Activated CD4-positive, alpha-beta T cell treated with anti-CD3 and anti-CD28 coated beads for 24 hours (primary cell): ENCODE data around the gene PCDH1.
"Not testable (repeated sequence)": the region's sequence is repeated elsewhere in the genome, so short reads cannot be mapped to it uniquely, and the experiment has no call there.

Experiments used
- DNase-seq, 2 donors: peaks; one replicate each; pipeline ENCODE4 v3.0.0-alpha.2; 2020; ENCODE audit warnings: low read depth in 2 of 2

PCDH1 gene

DNA sequence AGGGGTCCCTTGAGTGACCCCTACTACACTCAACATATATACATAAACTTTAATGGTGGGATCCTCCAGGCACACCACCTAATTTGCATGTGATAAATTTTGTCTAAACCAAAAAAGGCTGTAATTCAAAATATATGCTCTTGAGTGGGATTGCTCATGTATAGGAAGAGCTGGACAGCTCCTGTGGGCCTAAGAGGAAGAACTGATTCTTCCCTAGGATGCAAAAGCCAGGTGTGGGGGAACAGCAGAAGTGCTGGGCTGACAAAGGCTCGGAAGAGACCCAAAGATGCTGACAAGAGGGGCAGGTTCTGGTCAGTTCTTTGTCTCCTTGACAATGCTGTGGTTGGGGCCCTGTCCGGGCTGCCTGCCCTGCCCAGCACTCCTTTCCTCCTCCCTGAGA is 43.9 kb downstream of the PCDH1 start:
- DNase-seq = no peak

DNA sequence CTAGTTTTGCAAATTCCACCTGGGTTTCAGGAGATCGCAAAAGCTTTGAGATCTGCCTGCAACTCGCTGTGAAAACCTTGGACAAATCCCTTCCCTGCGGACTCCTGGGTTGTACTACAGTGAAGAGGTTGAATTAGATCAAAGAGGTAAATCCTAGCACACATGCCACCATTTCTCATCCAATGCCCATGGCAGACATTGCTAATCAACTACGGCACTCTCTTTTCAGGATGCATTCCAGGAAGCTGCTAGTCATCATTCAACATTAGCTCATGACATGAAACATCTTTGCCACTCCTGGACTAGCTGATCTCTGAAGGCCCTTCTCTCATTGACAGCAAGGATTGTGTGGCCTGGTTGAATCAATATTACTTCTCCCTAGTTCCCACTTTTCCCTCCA is 46.1 kb downstream of the PCDH1 start:
- DNase-seq = no peak

DNA sequence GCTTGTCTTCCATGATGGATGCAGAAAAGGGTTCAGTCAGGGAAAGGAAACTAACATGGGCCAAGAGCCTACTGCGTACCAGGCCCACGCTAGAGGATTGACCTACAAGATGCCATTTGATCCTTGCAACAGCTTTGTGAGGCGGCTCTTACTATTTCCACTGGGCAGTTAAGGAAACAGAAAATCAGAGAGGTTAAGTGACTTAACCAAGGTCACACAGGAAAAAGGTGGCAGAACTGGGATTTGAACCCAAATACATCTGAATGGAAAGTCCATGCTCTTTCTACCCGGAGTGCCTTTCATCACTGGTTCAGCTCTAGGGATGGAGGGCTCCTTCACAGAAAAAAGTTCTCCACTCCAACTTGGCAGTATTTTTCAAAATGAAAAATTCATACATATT is 50.0 kb downstream of the PCDH1 start:
- no peak for DNase-seq

- DNase-seq = no peak
Observed at GRCh38 chr5:141826674-141827073, 51.5 kb downstream of the PCDH1 start.

- DNase-seq = no peak
Observed at GRCh38 chr5:141825791-141826560, 52.2 kb downstream of the PCDH1 start.

GRCh38 chr5:141825241-141825671 is 53.0 kb downstream of the PCDH1 start:
- no peak for DNase-seq

DNA sequence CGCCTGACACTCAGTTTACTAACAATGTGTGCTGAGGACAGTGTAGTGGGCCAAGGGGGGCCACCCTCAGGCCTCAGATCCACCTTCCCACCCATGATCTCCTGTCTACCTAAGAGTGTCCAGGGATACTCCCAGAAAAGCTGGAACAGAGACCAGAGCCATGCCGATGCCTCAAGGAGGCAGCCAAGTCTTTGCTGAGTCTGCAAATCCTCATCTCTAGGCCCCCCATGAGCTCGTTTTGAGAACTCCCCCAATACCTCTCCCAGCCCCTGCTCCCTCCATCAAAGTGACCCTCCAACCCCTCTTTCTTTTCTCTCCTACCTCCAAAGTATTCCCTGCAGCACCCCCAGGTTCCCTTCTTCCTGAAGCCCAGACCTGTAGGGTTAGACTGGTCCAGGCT is 53.5 kb downstream of the PCDH1 start:
- no peak for DNase-seq

- no peak for DNase-seq
Observed at GRCh38 chr5:141823056-141823455, 55.2 kb downstream of the PCDH1 start.

- no peak for DNase-seq
Observed at GRCh38 chr5:141822144-141822543, 56.1 kb downstream of the PCDH1 start.

- no peak for DNase-seq
Observed at GRCh38 chr5:141821430-141821925, 56.7 kb downstream of the PCDH1 start.

GRCh38 chr5:141820686-141821085 is 57.5 kb downstream of the PCDH1 start:
- not testable (repeated sequence) for DNase-seq

- DNase-seq = no peak
Observed at GRCh38 chr5:141817631-141818030, 60.6 kb downstream of the PCDH1 start.

- DNase-seq = no peak
Observed at GRCh38 chr5:141816598-141817399, 61.4 kb downstream of the PCDH1 start.

- DNase-seq = no peak
Observed at GRCh38 chr5:141815796-141816180, 62.4 kb downstream of the PCDH1 start.

DNA sequence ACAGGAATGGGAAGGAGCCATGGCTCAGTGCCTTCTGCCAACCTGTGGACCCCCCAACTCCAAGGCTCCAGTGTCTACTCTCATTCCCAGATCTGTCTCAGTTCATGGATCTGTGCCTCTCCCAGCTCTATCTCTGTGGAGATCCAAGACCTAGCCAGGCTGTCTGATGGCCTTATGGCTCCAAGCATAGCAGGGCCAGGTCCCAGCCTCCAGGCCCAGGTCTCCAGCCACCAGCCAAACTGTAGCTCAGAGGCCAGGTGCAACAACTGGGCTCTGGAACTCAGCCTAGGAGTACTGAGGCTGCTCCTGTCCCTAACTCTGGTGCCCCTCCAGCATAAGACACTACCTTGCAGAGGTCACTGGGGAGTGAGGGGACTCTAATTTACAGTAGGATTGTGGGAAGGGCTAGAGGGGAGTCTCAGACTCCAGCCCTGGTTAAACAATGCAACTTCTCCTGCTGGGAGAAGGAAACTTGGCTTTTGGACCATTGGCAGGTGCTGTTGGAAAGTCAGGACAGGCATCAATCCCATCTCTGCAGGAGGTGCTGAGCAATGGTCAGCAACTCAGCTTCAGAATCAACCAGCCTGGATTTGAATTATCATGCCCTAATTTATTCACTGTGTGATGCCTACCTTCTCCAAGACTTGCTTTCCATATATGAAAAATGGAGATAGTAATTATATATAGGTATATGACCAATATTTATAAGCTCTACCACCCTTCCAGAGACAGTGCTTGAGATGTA is 63.0 kb downstream of the PCDH1 start:
- DNase-seq = no peak

- peak; percentile 15 to 38 for DNase-seq
Observed at GRCh38 chr5:141814064-141814964, 63.9 kb downstream of the PCDH1 start.

DNA sequence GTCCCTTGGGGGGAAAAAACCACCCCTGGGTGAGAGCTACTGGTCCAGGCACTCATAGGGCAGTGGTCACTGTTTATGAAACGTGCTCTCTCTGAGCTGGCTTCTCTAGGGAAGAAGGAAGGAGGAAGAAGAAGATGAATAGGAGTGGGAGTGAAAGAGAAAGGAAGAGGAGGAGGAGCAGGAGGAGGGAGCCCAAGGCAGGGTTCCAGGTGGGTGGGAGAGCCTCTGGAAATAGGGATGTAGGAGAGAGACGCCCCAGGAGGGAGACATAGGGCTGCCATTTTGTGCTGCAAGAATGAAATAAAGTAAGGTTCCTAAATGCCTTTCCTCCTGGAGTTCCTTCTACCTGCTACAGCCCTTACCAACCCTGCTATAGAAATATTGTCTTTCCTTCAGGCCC is 65.7 kb downstream of the PCDH1 start:
- no peak for DNase-seq

DNA sequence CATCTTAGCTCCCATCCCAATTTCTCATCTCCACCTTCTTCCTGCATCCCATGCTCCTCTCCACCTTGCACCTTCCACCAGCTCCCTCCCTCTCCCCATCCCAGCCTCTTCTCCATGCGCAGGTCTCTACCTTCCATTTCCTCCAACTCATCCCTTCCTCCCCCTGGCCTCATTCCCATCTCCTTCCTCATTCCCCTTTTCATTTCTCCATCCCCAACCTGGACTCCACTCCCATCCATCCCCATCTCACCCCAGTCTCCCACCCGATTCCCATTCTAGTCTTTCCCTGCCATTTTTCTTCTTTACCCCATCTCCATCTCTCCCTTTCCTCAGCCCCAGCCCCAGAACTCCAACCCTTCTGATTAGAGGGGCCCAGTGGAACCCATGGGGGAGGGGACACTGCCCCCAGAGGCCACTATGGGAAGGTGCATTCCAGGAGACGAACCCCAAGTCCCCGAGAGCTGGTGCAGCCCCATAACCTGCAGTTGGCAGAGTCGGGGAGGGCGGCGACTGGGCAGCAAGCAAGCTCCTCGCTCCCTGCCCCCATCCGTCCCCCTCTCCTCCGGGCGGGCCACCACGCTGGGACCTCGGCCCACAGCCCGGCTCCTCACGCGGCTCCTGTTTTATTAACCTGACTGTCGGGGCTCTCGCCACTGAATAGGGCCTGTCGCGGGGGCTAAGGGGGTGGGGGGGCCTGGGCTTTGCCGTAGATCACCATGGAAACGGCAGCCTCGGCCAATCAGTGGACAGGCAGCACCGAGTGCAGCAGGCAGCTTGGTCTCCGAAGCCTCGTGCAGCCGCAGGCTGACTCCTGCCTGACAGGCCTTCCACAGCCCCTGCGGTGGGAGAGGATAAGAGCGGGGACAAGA is 66.7 kb downstream of the PCDH1 start:
- peak in 1 of 2 donors; percentile 7 for DNase-seq

DNA sequence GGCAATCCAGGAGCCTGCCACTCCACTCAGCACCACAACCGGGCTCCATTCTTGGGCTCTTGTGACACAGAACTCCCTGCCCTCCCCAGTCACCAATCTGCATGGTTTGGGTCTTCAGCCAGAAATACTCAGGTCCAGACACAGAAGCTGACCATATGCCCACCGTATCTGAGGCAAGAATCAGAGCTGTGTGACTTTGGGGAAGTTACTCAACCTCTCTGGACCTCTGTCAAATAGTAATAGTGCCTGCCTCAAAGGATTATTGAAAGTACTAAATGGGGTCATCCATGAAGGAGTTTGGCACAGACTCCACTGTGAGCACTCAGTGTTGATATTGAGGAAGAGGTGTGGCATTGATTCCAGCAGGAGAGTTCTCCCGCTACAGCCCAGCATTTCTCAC is 67.5 kb downstream of the PCDH1 start:
- no peak for DNase-seq

DNA sequence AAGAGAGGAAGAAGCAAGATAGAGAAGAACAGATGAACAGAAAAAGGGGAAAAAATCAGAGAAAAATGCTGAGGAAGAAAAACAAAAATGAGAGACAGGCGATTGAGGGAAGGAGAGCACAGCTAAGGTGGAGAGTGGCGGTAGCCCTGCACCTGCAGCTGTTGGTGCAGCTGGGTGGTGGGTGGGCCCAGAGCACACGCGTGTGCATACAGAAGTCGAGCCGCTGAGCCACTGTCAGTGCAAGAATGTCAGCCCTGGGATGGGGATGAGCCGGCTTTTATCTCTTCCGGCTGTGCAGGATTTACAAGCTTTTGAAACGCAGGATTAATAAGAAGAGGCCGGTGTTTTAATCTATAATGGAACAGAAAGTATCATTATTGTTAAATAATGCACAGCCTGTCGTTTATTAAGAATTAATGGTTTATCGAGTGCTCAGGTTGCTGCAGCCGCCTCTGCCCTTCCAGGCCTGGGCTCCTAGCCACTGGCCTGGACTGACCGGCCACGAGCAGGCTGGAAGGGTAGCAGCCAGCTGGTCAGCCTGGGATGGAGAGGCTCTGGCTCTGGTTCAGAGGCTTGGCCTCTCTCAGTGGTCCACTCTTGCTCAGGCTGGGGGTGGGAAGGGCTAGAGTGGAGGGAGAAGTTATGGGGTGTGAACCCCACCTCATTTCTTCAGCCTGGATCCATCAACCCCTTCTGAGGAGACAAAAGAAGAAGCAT is 68.7 kb downstream of the PCDH1 start:
- no peak for DNase-seq
